Stimulated activated CD4-positive, alpha-beta T cell treated with anti-CD3 and anti-CD28 coated beads, TNF-alpha, amount 100 ng/mL, for 4 hours (primary cell): ENCODE results near the gene CYP2E1.
"Not testable (repeated sequence)": the region's sequence is repeated elsewhere in the genome, so short reads cannot be mapped to it uniquely, and the experiment has no call there.

Experiments used
- DNase-seq, 3 experiments: peaks; one replicate each; pipeline ENCODE4 v3.0.0-alpha.2; 2020; ENCODE audit warnings: low read depth in 3 of 3

The CYP2E1 gene

DNA sequence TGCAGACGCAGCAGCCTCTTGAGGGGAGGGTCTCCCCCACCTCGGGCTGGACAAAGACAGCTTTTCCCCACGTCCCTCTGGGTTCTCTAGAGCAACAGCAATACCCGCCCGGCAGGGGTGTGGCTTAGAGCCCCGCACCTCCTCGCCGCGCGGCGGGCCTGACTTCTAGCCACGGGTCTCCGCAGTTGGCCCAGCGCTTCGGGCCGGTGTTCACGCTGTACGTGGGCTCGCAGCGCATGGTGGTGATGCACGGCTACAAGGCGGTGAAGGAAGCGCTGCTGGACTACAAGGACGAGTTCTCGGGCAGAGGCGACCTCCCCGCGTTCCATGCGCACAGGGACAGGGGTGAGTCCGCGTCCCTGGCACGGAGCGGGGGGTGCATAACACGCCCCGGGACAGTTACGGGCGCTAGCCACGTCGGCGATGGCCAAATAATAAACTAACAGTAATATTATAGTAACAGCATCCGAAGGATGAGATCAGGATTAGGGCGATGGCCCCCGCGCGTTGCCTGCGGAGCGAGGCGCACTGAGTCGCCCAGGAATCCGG is 1.2 kb downstream of the CYP2E1 start:
- DNase-seq: no peak

DNA sequence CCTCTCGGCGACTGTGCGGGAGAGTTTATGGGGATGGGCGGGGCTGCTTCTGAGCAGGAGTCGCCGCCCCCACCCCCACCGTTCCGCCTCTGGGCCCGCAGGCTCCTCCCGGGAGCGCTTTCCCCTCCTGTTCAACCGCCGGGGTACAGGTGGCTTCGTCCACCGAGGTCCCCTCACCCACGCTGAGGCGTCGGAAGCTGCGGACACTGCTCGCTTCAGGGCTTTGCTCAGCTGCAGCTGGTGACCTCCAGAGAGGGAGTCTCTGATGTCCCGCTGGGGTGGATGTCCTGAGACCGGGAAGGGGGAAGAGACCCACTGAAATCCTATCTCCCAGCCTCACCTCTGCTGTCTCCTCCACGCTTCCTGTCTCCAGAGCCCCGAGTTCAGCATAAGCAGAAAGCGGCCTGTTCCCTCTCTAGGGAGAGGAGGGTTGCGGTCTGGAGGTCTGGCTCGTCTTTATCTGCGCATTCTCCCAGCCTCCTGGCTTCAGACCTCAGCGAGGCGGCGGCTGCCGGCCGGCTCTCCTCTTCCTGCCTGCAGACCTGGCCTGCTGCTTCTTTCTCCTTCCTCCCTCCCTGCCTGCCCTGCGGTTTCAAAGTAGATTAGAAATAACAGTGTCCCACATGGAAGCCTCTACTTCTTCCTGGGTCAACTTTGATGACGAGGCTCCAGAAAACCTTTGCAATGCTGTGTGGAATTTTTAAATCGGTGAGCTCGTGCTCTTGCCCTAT is 1.8 kb downstream of the CYP2E1 start:
- DNase-seq: no peak

DNA sequence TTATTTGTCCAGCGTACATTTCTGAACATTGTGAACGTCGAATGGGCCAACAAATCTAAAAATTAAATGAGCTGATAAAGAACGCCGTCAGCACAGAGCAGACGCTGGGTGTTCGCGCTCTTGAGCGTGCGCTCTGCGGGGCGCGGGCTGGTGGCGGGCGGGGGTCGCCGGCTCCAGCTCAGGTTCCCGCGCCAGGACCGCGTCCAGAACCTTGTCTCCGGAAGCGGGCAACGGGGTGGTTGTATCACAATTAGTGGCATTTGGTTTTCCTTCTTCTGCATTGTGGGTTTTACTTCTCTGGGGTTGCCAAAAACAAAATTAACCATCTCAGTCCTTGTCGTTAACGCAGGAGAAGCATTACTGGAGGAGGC is 2.4 kb downstream of the CYP2E1 start:
- no peak for DNase-seq

DNA sequence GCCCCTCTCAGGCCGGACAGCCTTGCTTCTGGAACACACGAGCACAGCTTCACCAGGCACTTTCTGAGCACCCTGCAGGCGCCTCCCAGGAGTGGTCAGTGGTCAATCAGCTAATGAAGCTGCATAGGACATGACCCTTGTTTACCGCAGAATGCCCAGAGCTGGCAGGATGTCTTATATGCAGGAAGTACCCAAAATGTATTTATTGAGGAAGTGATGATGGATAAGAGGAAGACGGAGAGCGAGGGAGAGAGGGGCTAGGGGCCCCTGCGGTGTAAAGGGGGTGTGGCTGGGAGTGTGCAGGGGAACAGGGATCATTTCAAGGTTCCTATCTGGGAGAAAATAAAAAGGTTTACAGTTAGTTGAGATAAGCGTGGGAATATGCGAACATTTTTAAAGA is 3.3 kb downstream of the CYP2E1 start:
- DNase-seq: no peak

DNA sequence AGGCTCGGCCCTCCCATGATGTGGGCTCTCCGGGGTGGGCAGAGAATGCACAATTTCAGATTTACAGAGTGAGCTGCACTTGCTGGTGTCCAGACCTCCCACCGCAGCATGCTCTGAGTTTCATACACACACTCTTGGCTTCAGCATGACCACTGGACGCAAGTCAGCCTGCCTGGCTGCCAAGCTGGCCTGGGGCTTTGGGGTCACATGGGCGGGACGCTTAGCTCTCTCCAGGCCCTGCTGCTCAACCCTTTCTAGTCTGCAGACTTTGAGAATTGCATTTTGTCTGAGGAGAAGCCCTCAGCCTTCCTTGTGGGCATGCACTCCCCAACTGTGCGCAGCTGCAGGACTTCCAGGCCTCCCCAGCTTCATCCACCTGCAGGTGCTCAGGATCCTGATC is 5.7 kb downstream of the CYP2E1 start:
- no peak for DNase-seq

DNA sequence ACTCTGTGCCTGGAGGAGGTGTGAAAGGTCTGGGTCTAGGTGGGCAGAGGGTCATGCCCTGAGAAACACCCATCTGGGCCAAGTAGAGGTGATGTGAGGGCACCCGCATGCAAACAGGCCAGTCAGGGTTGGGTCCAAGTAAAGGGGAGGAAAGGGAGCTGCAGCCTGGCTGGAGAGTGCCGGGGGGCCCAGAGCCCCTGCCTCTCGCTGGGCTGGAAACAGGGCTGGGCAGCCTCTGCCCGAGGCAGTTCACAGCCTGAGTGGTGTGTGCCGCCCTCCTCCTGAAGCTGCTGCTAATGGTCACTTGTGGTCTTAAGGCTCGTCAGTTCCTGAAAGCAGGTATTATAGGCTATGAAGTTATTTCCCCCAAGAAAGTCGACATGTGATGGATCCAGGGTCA is 7.3 kb downstream of the CYP2E1 start:
- no peak for DNase-seq

DNA sequence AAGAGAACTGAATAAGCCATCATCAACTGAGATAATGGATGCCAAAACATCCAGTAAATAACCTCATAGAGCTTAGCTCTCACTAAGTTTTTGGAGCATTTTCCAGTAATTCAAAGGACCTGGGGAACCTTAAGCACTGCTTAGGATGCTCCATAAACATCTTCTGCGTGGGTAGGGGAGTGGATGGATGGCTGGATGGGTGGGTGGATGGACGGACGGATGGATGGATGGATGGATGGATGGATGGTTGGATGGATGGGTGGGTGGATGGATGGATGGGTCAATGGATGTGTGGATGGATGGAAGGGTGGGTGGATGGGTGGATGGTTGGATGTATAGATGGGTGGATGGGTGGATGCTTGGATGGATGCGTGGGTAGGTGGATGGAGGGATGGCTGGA is 9.0 kb downstream of the CYP2E1 start:
- DNase-seq: no peak

DNA sequence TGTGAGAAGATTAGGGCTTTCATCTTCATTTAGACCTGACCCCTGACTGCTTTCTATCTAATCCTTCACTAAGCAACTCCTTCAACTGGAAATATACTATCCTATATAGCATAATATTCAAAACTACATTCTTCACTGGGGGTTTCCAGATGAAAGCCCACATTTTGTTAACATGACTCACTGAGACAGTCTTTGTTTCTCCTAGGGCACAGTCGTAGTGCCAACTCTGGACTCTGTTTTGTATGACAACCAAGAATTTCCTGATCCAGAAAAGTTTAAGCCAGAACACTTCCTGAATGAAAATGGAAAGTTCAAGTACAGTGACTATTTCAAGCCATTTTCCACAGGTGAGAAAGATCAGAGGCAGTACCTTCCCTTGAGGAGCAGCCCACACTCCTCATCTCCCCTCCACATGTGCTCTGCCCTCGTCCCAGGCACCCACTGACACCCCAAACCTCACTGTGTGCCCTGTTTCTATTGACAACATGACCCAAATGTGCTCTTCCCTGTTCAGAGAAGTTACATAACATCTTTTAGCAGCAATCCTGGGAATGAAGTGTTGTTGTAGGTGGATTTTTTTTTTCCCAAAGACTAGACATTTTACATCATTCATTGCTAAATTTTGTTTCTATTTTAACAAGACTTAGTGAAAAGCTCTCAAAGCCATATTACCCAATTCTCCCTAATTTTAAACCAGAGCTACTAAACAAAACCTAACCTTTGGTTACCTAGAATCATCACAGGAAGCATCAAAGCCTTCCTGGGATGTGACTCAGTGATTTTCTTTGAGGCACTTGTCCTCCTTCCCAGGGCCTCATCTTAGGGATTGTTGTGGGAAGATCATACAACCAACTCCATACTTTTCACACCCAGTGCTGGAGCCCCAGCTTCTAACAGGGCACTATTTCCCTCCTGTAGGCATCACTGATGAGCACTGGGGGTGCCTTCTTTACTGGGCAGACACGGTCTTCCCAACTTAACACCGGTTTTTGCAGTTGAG is 10.7 kb downstream of the CYP2E1 start:
- no peak for DNase-seq

DNA sequence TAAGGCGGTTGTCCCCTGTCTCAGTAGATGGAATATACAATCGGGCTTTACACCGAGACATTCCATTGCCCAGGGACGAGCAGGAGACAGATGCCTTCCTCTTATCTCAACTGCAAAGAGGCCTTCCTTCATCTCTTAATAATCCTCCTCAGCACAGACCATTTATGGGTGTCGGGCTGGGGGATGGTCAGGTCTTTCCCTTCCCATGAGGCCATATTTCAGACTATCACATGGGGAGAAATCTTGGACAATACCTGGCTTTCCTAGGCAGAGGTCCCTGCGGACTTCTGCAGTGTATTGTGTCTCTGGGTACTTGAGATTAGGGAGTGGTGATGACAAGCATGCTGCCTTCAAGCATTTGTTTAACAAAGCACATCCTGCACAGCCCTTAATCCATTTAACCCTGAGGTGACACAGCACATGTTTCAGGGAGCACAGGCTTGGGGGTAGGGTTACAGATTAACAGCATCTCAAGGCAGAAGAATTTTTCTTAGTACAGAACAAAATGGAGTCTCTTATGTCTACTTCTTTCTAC is 14.3 kb downstream of the CYP2E1 start:
- DNase-seq: not testable (repeated sequence)

DNA sequence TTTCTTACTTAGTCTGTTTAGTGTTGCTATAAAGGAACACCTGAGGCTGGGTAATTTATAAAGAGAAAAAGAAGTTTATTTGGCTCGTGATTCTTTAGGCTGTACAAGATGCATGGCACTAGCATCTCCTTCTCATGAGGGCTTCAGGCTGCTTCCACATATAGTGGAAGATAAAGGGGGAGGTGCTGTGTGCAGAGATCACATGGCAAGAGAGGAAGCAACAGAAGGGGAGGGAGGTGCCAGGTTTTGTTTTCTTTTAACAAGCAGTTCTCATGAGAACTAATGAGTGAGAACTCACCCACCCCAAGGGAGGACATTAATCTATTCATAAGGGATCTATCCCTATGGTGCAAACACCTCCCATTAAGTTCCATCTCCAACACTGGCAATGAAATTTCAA is 17.3 kb downstream of the CYP2E1 start:
- DNase-seq: no peak

DNA sequence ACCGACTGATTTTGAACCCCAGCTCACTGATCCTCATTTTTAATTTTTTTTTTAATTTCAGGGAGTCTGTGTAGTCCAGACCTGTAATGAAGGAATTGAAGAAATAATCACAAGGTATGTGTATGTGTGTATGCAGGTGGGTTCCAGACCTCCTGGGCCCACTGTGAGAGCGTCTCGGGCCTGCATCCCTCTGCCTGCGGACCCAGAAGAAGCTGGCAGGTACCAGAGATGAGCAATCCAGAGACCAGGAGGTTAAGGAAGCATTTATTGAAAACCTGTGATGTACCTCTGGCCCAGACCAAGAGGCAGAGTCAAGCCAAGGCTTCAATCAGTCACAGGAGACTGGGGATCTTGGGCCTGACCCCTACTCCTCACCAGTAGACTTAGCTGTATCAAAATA is 27.4 kb downstream of the CYP2E1 start:
- no peak for DNase-seq

DNA sequence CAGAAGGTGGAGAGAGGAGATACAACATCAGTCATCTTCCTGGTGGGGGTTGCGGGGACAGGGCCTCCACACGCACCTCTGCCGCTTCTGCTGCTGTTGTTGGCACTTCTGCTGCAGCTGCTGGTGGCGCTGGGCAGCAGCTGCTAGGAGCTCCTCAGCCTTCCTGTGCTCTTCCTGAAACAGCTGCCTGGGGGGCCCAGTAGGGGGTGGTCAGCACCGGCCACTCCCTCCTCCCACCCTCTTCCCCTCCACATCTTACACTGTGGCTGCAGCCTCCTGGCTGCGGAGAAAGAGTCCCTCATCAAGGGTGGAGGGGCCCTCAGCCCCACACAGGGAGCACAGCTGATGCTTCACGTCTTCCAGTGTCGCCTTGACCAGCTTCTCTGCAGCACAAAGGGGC is 28.4 kb downstream of the CYP2E1 start:
- no peak for DNase-seq

DNA sequence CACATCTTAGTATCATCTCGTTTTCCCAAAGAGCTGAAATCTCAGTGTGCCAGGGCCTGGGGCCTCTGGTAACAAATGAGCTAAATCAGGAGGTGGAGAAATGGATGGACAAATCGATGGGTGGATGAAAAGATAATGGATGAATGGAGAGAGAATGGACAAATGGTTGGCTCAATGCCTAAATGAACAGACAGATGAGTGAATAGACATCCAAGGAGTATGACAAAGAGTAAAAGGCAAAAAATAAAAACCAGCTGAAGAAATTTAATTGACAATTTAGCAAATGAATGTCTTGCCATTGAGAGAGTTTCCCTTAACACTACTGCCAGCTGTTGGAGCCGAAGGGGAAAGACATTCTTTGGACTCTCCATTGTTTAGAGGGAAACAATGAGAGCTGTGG is 30.2 kb downstream of the CYP2E1 start:
- DNase-seq: no peak

DNA sequence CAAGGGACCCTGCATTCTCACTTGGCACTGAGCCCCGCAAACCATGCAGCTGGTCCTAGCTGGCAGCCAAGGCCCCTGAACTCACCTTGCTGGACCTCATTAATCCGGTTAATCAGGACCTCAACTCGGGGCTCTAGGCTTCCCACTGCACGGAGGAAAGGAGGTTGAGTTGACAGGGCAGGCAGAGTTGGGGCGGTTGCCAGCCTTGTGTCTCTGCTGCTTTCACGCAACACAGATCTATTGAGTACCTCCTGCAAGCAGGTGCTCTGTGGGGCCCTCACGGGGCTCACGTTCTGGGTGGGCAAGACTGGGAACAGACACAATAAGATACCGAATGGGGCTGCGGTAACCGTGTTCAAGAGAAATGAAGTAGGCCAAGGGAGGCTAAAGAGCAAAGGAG is 32.1 kb downstream of the CYP2E1 start:
- DNase-seq: no peak

DNA sequence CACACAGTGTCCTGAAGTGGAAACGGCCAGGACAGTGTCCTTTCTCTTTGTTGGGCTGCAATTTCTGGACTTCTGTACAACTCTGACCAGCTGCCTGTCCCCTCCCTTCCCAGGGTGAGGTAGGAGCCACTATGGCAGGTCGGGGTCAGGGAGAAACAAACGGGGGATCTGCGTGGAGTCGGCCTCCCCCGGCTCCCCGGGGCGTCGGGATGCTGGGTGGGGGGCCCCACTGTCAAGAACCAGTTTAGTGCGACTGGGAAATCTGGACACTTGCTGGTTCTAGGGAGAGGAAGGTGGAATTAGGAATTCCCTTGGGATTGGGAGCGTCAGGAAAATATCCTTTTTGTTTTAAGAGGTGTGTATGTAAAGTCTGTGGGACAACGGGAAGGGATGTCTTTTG is 37.7 kb downstream of the CYP2E1 start:
- DNase-seq: no peak

DNA sequence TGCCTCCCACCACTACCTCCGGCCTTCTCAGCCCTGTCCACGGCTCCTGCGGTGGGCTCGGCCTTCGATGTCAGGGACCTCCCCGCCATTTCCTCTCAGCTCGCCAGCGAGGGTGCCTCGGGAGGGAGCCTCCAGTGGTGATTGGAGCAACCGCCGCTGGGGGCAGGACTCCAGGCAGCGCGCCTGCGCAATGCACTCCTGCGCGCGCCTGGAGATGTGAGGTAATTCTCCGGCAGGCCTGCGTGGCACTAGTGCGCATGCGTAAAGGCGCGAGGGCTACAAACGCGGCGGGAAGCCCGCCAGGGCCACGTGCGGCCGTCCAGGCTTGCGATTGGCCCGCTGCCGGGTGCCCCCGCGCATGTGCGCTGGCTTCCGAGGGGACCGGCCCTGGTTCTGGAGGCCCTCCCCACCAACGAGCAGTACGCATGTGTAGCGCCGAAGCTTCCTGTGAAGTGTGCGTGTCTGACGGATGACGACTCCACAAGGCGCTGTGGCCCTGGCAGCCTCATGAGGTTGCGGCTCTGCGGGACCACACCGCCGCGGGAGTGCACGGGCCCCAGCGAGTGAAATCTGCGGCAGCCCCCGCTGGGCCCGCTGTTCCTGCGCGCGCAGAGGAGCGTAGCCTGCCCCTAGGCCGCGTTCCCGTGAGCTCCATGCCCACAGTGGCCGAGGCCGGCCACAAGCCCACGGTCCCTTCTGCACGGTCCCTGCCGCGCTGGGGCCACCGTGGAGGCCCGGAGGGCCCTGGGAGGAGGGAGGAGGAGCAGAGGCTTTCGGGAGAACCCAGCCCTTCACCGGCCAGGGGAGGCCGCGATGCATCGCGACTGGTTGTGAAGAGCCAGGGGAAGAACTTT is 38.5 kb downstream of the CYP2E1 start, which contains the start of gene SYCE1:
Gene SYCE1 (minus strand): TSS at position 143 of the 854 bp plus-strand sequence. CDS start 54 bp downstream, at position 89.
- no peak for DNase-seq

DNA sequence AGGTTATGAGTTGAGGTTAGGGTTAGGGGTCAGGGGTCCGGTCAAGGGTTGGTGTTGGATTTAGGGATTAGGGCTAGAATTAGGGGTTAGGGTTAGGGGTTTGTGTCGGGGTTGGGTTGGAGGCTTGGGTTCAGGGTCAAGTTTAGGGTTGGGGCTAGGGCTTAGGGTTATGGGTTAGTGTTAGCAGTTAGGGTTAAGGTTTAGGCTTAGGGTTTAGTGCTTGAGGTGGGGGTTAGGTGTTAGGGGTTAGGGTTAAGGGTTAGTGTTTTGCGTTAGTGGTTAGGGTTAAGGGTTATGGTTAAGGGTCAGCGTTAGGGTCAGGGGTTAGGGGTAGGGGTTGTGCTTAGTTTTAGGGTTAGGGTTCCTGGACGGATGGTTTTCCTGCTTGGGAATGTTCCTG is 40.0 kb downstream of the CYP2E1 start:
- DNase-seq: no peak

DNA sequence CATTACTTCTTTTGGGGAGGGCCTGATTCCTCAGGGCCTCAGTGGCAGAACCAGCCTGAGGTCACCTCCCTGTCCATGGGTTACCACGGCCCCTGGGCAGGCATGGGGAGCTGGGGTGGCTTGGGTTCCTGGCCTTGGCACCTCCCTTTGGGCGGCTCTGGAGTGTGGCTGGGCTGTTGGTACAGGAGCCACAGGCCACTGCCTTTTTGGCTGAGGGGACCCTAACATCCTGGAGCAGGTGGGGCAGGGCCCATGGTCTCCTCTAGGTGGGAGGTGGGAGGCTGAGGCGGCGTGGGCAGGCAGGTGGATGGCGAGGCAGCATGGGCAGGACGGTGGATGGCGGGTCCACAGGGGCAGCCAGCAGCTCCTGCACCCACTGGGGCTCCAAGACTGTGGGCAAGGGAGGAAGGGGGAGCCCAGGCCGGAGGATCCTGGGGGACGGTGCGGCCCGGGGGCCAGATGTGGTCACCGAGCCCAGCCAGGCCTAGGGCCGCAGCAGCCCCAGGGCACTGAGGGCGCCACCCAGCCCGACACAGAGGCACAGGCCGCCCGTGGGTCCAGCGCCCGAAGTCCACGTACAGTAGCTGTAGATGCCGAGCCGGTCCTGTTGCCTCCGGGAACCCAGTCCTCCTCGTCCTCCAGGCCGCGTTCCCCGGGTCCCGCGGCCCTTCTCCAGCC is 40.6 kb downstream of the CYP2E1 start:
- no peak for DNase-seq

DNA sequence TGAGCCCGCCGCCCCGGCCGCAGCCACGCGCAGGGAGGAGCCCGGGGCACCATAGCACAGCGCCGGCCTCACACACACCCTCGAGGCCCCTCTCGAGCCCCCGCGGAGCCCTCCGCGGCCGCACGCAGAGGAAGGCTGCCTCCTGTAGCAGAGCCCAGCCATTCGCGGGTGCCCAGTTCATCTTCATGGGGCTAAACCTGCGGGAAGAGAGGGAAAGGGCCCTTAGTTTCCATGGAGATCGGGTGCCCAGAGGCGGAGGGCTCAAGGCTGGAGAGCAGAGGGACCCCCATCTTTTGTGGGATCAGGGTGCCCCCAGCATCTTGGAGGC is 41.1 kb downstream of the CYP2E1 start:
- DNase-seq: no peak

DNA sequence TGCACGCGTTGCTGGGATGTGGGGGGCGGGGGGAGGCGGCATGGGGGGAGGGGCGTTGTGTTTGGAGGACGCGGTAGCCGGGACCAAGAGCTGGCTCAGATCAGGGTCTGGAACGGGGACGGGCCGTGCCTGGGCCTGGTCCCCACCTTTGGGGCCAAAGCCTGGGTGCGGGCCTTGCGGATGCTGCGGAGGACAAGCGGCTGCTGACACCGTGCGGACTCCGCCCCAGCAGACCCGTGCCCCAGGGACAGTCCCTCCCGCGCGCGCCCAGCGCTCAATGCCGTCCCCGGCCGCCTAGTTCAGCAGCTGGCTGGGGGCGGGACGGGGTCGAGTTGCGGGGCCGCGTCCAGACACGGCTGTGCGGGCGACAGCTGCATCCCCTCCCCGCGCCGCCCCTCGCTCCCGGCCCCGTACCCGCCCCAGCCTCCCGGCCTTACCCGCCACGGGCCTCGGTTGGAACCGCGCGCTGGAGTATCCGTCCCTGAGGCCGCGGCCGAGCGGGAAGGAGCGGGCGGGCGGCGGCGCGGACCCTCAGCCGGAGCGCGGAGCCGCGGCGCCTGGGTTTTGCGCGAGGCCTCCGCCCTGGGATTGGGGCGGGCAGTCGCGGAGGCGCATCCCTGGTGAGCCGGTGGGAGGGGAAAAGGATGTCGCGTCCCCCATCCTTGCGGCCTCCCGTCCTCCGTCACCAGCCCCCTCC is 41.8 kb downstream of the CYP2E1 start:
- not testable (repeated sequence) for DNase-seq
